Suprapubic skin (tissue), 4 donors: ENCODE data around the gene IMMP2L.

Experiments used
- EP300 ChIP-seq: sonication (generic); formaldehyde crosslinking; IDR thresholded peaks from one replicate; pipeline ENCODE4 v1.6.1; 2017; ENCODE audit warnings: antibody characterized with exemption
- POLR2A ChIP-seq, 2 donors: fragments of 450-650 bp; IDR thresholded peaks; one replicate each; pipeline ENCODE4 v1.6.1; 2017; ENCODE audit warnings: antibody characterized with exemption in 2 of 2, mild to moderate bottlenecking in 2 of 2, moderate library complexity in 2 of 2
- POLR2AphosphoS5 ChIP-seq, 3 donors: sonication (generic); formaldehyde crosslinking; IDR thresholded peaks; one replicate each; pipeline ENCODE4 v1.6.1; 2017; ENCODE audit warnings: antibody characterized with exemption in 3 of 3
- TF ChIP-seq, protein P1 (sequence below), 2 donors: fragments of 200-600 bp in 1 of 2; fragments of 450-650 bp in 1 of 2; sonication (generic) in 1 of 2; IDR thresholded peaks; one replicate each; pipeline ENCODE4 v1.5.1; 2016 to 2019; ENCODE audit warnings: antibody characterized with exemption in 2 of 2, mild to moderate bottlenecking in 1 of 2, moderate library complexity in 1 of 2

DNA sequence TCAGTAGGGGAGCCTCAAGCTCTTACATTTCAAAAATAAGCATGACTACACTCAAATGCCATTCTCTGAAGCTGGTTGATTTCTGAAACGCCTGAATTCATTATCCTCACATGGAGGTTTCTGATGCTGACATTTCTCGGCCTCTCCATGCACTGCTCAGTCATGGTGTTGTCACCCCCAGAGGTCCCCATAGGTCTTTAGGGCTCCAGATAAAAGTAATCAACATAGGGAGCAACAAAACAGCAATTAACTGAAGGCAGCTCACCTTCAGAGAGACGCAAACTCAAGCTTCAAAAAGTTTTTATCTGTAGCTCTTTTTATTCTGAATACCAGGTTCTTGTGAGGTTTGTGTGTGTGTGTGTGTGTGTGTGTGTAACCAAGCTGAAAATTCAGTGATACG, 694.5 kb downstream of the IMMP2L start:
- TF ChIP-seq, protein P1, sequence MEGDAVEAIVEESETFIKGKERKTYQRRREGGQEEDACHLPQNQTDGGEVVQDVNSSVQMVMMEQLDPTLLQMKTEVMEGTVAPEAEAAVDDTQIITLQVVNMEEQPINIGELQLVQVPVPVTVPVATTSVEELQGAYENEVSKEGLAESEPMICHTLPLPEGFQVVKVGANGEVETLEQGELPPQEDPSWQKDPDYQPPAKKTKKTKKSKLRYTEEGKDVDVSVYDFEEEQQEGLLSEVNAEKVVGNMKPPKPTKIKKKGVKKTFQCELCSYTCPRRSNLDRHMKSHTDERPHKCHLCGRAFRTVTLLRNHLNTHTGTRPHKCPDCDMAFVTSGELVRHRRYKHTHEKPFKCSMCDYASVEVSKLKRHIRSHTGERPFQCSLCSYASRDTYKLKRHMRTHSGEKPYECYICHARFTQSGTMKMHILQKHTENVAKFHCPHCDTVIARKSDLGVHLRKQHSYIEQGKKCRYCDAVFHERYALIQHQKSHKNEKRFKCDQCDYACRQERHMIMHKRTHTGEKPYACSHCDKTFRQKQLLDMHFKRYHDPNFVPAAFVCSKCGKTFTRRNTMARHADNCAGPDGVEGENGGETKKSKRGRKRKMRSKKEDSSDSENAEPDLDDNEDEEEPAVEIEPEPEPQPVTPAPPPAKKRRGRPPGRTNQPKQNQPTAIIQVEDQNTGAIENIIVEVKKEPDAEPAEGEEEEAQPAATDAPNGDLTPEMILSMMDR (IDR thresholded peaks at IDR 0.05) = no peak
- TF ChIP-seq EP300 (no peak), POLR2A (IDR thresholded peaks at IDR 0.05) (no peak), POLR2AphosphoS5 (IDR thresholded peaks at IDR 0.05) (no peak)
